Caco-2 (cell line): Measurements from ENCODE around the gene HES7. TPM values are rescaled to one million over a fixed set of nuclear protein-coding genes. Genes with fewer than 3 reads are reported as not detected.
A peak's percentile ranks its signal among the peaks of the same experiment; 100 is the strongest.

Source experiments
- BruUV-seq: library from RNA; stranded (reverse); fragments of 400-500 nt; replicated peaks from 2 replicates; lab custom pipeline; 2021; lab: Mats Ljungman, UMichigan
- CTCF ChIA-PET: fragments of 300-600 bp; sonication (Branson Sonifier 250); formaldehyde crosslinking; loops from one replicate; lab custom pipeline; 2022; ENCODE audit warnings: antibody characterized with exemption; lab: Charles Lee
- POLR2A ChIA-PET: fragments of 300-600 bp; sonication (Branson Sonifier 250); formaldehyde crosslinking; loops from one replicate; lab custom pipeline; 2022; ENCODE audit warnings: antibody characterized with exemption; lab: Charles Lee
- DNase-seq, 2 experiments: peaks; one replicate each; pipeline versions ENCODE4 v3.0.0 to v3.0.0-alpha.2; 2020 to 2022
- H3K27me3 ChIP-seq: replicated peaks from 2 replicates; pipeline ENCODE4 v1.6.0; 2011; ENCODE audit warnings: low read length; ENCODE audit not compliant: control insufficient read depth, insufficient read depth
- H3K36me3 ChIP-seq: 2 replicates; pipeline ENCODE4 v1.5.1; 2011; ENCODE audit warnings: low read length; ENCODE audit not compliant: control insufficient read depth, insufficient read depth
- H3K4me1 ChIP-seq: fragments of 250-450 bp; sonication (Bioruptor Pico); 2 replicates; pipeline ENCODE4 v1.5.1; 2020; ENCODE audit warnings: mild to moderate bottlenecking
- H3K4me3 ChIP-seq: 2 replicates; pipeline ENCODE4 v1.5.1; 2011; ENCODE audit warnings: low read depth, mild to moderate bottlenecking, control low read depth, low read length
- H3K9me3 ChIP-seq: fragments of 250-450 bp; sonication (Bioruptor Pico); 2 replicates; pipeline ENCODE4 v1.5.1; 2020; ENCODE audit warnings: mild to moderate bottlenecking, moderate library complexity
- H3K27ac Mint-ChIP-seq: one replicate; pipeline ENCODE4 v1.8.0; 2022; ENCODE audit warnings: mixed read lengths; ENCODE audit not compliant: unreplicated experiment
- H3K27me3 Mint-ChIP-seq: one replicate; pipeline ENCODE4 v1.8.0; 2022; ENCODE audit warnings: mixed read lengths; ENCODE audit not compliant: insufficient read depth, unreplicated experiment
- H3K36me3 Mint-ChIP-seq: one replicate; pipeline ENCODE4 v1.8.0; 2022; ENCODE audit warnings: mild to moderate bottlenecking, mixed read lengths; ENCODE audit not compliant: insufficient read depth, unreplicated experiment
- H3K4me1 Mint-ChIP-seq: one replicate; pipeline ENCODE4 v1.8.0; 2022; ENCODE audit warnings: low read depth, mixed read lengths; ENCODE audit not compliant: unreplicated experiment
- H3K4me3 Mint-ChIP-seq: one replicate; pipeline ENCODE4 v1.8.0; 2022; ENCODE audit warnings: mild to moderate bottlenecking, moderate library complexity, mixed read lengths; ENCODE audit not compliant: unreplicated experiment
- H3K9me3 Mint-ChIP-seq: one replicate; pipeline ENCODE4 v1.8.0; 2022; ENCODE audit warnings: mixed read lengths; ENCODE audit not compliant: unreplicated experiment
- intact Hi-C: fragments of 100-400 bp; cut with micrococcal nuclease; formaldehyde crosslinking; loops from one replicate; pipeline ENCODE4 v1.10.0; 2022; ENCODE audit not compliant: unreplicated experiment
- total RNA-seq: library from RNA; stranded (reverse); gene quantifications from 2 replicates; pipeline ENCODE4 v1.2.3, GENCODE V29; 2022
- TF ChIP-seq, protein P1 (sequence below), 2 experiments: fragments of 200-600 bp in 1 of 2; IDR thresholded peaks; 1 replicate in 1 of 2; 2 replicates in 1 of 2; pipeline versions ENCODE4 v1.5.1 to v1.8.0; 2011 to 2022; ENCODE audit warnings: antibody characterized with exemption in 1 of 2, control low read depth in 1 of 2, inconsistent platforms in 1 of 2, low read depth in 1 of 2, low read length in 1 of 2, mild to moderate bottlenecking in 1 of 2, moderate library complexity in 1 of 2; ENCODE audit not compliant: insufficient read depth in 1 of 2, severe bottlenecking in 1 of 2, unreplicated experiment in 1 of 2

The HES7 gene
- total RNA-seq, 1 experiment from 2014 or later: not detected

GRCh38 chr17:8162233-8162996, 38.5 kb upstream of the HES7 start, which contains the start of gene VAMP2:
Gene VAMP2, minus strand, starts transcription at chr17:8162948. Its CDS starts 69 bp downstream, at chr17:8162879.
- Mint-ChIP-seq H3K27me3 (no peaks in the 10 kb centered on the region), H3K4me3 (peak within 1 kb of the TSS; percentile 83), H3K36me3 (peaks cover 29% of the 10 kb centered on the region), H3K9me3 (no peaks in the 10 kb centered on the region), H3K27ac (peak within 1 kb of the TSS; percentile 93), H3K4me1 (peaks cover 5% of the 10 kb centered on the region)
- DNase-seq: peak in 1 of 2 experiments; percentile 74
- Histone ChIP-seq H3K9me3 (no peaks in the 10 kb centered on the region), H3K4me3 (peak within 1 kb of the TSS; percentile 81), H3K27me3 (no peaks in the 10 kb centered on the region), H3K4me1 (peaks cover 9% of the 10 kb centered on the region; the same call in 1 of the 2 replicates), H3K36me3 (no peaks in the 10 kb centered on the region)
- BruUV-seq: no TSS peak
- POLR2A ChIA-PET: no interaction called here
- CTCF ChIA-PET: no interaction called here
- intact Hi-C loops: no loop called here
- TF ChIP-seq, protein P1, sequence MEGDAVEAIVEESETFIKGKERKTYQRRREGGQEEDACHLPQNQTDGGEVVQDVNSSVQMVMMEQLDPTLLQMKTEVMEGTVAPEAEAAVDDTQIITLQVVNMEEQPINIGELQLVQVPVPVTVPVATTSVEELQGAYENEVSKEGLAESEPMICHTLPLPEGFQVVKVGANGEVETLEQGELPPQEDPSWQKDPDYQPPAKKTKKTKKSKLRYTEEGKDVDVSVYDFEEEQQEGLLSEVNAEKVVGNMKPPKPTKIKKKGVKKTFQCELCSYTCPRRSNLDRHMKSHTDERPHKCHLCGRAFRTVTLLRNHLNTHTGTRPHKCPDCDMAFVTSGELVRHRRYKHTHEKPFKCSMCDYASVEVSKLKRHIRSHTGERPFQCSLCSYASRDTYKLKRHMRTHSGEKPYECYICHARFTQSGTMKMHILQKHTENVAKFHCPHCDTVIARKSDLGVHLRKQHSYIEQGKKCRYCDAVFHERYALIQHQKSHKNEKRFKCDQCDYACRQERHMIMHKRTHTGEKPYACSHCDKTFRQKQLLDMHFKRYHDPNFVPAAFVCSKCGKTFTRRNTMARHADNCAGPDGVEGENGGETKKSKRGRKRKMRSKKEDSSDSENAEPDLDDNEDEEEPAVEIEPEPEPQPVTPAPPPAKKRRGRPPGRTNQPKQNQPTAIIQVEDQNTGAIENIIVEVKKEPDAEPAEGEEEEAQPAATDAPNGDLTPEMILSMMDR (IDR thresholded peaks at IDR 0.05; ENCODE audit: insufficient read depth in 1 of 2, low read depth in 1 of 2, low read length in 1 of 2, severe bottlenecking in 1 of 2, unreplicated experiment in 1 of 2): no peak

GRCh38 chr17:8161289-8162232, 37.7 kb upstream of the HES7 start:
- Mint-ChIP-seq H3K4me3 (peak overlapping the region; percentile 83), H3K9me3 (no peaks in the 10 kb centered on the region), H3K27me3 (no peaks in the 10 kb centered on the region), H3K27ac (no peak overlapping the region), H3K36me3 (peaks cover 29% of the 10 kb centered on the region), H3K4me1 (peaks cover 5% of the 10 kb centered on the region)
- peak overlapping the region; percentile 81 for H3K4me3 ChIP-seq
- ChIA-PET CTCF (no interaction called here), POLR2A (interaction anchor here (1.7 kb wide), 1 partner anchor 11 kb away, joined by 5 read pairs; no protein-coding TSS in a partner anchor)
- TF ChIP-seq, protein P1 (IDR thresholded peaks at IDR 0.05; ENCODE audit: insufficient read depth in 1 of 2, low read depth in 1 of 2, low read length in 1 of 2, severe bottlenecking in 1 of 2, unreplicated experiment in 1 of 2): no peak
- no TSS peak for BruUV-seq
- H3K27me3 ChIP-seq: no peaks in the 10 kb centered on the region
- no peaks in the 10 kb centered on the region for H3K36me3 ChIP-seq
- H3K4me1 ChIP-seq: peaks cover 9% of the 10 kb centered on the region; the same call in 1 of the 2 replicates
- no peaks in the 10 kb centered on the region for H3K9me3 ChIP-seq
- intact Hi-C loops: no loop called here
- no peak for DNase-seq

DNA sequence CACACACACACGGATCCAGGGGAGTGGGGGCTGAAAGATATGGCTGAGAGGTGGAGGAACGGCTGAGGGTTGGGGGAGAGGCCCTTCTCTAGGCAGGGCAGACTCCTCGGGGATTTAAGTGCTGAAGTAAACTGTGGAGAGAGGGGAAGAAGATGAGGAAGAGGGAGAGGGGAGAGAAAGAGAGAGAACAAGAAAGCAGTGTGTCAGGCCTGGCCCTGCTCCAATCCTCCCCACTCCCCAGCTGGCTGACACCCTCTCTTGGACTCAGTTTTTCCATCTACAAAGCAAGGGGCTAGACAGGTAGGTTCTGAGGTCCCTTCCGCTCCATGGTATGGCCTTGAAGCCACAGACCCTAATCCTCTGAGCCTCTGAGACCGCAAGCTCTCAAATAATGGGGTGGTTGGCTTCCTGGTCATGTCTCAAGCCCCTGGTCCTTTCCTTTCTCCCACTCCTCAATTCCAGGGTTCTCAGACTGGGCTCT, 36.9 kb upstream of the HES7 start:
- CTCF ChIA-PET: no interaction called here

More for the DNA sequence above, 36.9 kb upstream of the HES7 start:
- peaks cover 9% of the 10 kb centered on the region; the same call in 1 of the 2 replicates for H3K4me1 ChIP-seq
- POLR2A ChIA-PET: interaction anchor here (1.7 kb wide), 1 partner anchor 12 kb away, joined by 5 read pairs; no protein-coding TSS in a partner anchor
- no TSS peak for BruUV-seq
- Mint-ChIP-seq H3K36me3 (peaks cover 29% of the 10 kb centered on the region), H3K27ac (no peak overlapping the region), H3K9me3 (no peaks in the 10 kb centered on the region), H3K27me3 (no peaks in the 10 kb centered on the region), H3K4me3 (peak overlapping the region; percentile 49), H3K4me1 (peaks cover 5% of the 10 kb centered on the region)
- no peak overlapping the region for H3K4me3 ChIP-seq
- H3K36me3 ChIP-seq: no peaks in the 10 kb centered on the region
- TF ChIP-seq, protein P1 (IDR thresholded peaks at IDR 0.05; ENCODE audit: insufficient read depth in 1 of 2, low read depth in 1 of 2, low read length in 1 of 2, severe bottlenecking in 1 of 2, unreplicated experiment in 1 of 2): no peak
- intact Hi-C loops: no loop called here
- DNase-seq: no peak
- no peaks in the 10 kb centered on the region for H3K9me3 ChIP-seq
- H3K27me3 ChIP-seq: no peaks in the 10 kb centered on the region
